ENCODE results near the gene JSRP1.

JSRP1 gene

GRCh38 chr19:2273356-2274184 is 17.4 kb upstream of the JSRP1 start:
- DNase-seq: no peak
- in situ Hi-C loops (cut with HindIII; ENCODE audit: low pct_ligation_motif_present, low sequenced_read_pairs): no loop called here
- TF ChIP-seq CTCF (IDR thresholded peaks at IDR 0.05; ENCODE audit: low read depth, low read length, missing control alignments): peak; percentile 74
- peak overlapping the region; percentile 39 for H3K4me3 ChIP-seq (ENCODE audit: low read depth, low read length)
- no peaks in the 10 kb centered on the region for H3K27me3 ChIP-seq (replicated peaks)
- peak overlapping the region; percentile 21 for H3K27ac ChIP-seq
- H3K36me3 ChIP-seq (replicated peaks): peaks cover 37% of the 10 kb centered on the region

GRCh38 chr19:2271234-2272103 is 15.3 kb upstream of the JSRP1 start:
- no peak for TF ChIP-seq CTCF (IDR thresholded peaks at IDR 0.05; ENCODE audit: low read depth, low read length, missing control alignments)
- in situ Hi-C loops (cut with HindIII; ENCODE audit: low pct_ligation_motif_present, low sequenced_read_pairs): no loop called here
- peak; percentile 55 for DNase-seq
- peak overlapping the region; percentile 96 for H3K4me3 ChIP-seq (ENCODE audit: low read depth, low read length)
- H3K27ac ChIP-seq: peak overlapping the region; percentile 95
- peaks cover 37% of the 10 kb centered on the region for H3K36me3 ChIP-seq (replicated peaks)
- no peaks in the 10 kb centered on the region for H3K27me3 ChIP-seq (replicated peaks)

GRCh38 chr19:2270423-2271233 is 14.4 kb upstream of the JSRP1 start:
- peak; percentile 69 for DNase-seq
- Histone ChIP-seq H3K4me3 (ENCODE audit: low read depth, low read length) (peak overlapping the region; percentile 96), H3K36me3 (replicated peaks) (peaks cover 37% of the 10 kb centered on the region), H3K27ac (peak overlapping the region; percentile 95), H3K27me3 (replicated peaks) (no peaks in the 10 kb centered on the region)
- no peak for TF ChIP-seq CTCF (IDR thresholded peaks at IDR 0.05; ENCODE audit: low read depth, low read length, missing control alignments)
- in situ Hi-C loops (cut with HindIII; ENCODE audit: low pct_ligation_motif_present, low sequenced_read_pairs): no loop called here

- TF ChIP-seq CTCF (IDR thresholded peaks at IDR 0.05; ENCODE audit: low read depth, low read length, missing control alignments): no peak
- H3K27ac ChIP-seq: peak overlapping the region; percentile 95
- DNase-seq: no peak
- H3K27me3 ChIP-seq (replicated peaks): no peaks in the 10 kb centered on the region
- H3K4me3 ChIP-seq (ENCODE audit: low read depth, low read length): peak overlapping the region; percentile 96
- H3K36me3 ChIP-seq (replicated peaks): peaks cover 33% of the 10 kb centered on the region
- in situ Hi-C loops (cut with HindIII; ENCODE audit: low pct_ligation_motif_present, low sequenced_read_pairs): no loop called here
Measured at GRCh38 chr19:2270157-2270422, 13.9 kb upstream of the JSRP1 start.

- H3K36me3 ChIP-seq (replicated peaks): peaks cover 33% of the 10 kb centered on the region
- peak; percentile 93 for DNase-seq
- peak overlapping the region; percentile 96 for H3K4me3 ChIP-seq (ENCODE audit: low read depth, low read length)
- in situ Hi-C loops (cut with HindIII; ENCODE audit: low pct_ligation_motif_present, low sequenced_read_pairs): no loop called here
- no peaks in the 10 kb centered on the region for H3K27me3 ChIP-seq (replicated peaks)
- TF ChIP-seq CTCF (IDR thresholded peaks at IDR 0.05; ENCODE audit: low read depth, low read length, missing control alignments): peak; percentile 23
- H3K27ac ChIP-seq: peak overlapping the region; percentile 95
Measured at GRCh38 chr19:2269244-2270156, 13.3 kb upstream of the JSRP1 start.
